Measurements from ENCODE around the gene SIM2.

SIM2 gene

DNA sequence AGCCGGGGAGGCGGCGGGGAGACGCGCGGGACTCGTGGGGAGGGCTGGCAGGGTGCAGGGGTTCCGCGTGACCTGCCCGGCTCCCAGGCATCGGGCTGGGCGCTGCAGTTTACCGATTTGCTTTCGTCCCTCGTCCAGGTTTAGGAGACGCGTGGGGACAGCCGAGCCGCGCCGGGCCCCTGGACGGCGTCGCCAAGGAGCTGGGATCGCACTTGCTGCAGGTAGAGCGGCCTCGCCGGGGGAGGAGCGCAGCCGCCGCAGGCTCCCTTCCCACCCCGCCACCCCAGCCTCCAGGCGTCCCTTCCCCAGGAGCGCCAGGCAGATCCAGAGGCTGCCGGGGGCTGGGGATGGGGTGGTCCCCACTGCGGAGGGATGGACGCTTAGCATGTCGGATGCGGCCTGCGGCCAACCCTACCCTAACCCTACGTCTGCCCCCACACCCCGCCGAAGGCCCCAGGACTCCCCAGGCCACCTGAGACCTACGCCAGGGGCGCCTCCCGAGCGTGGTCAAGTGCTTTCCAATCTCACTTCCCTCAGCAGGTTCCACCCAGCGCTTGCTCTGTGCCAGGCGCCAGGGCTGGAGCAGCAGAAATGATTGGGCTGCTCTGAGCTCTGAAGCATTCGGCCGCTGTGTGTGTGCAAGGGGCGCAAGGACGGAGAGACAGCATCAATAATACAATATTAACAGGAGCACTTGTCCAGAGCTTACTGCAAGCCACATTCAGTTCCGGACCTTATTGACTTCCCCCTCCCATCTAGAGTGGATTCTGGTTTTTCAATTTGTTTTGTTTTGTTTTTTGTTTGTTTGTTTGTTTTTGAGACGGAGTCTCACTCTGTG is 10.3 kb downstream of the SIM2 start:
- TF ChIP-seq, protein P1, sequence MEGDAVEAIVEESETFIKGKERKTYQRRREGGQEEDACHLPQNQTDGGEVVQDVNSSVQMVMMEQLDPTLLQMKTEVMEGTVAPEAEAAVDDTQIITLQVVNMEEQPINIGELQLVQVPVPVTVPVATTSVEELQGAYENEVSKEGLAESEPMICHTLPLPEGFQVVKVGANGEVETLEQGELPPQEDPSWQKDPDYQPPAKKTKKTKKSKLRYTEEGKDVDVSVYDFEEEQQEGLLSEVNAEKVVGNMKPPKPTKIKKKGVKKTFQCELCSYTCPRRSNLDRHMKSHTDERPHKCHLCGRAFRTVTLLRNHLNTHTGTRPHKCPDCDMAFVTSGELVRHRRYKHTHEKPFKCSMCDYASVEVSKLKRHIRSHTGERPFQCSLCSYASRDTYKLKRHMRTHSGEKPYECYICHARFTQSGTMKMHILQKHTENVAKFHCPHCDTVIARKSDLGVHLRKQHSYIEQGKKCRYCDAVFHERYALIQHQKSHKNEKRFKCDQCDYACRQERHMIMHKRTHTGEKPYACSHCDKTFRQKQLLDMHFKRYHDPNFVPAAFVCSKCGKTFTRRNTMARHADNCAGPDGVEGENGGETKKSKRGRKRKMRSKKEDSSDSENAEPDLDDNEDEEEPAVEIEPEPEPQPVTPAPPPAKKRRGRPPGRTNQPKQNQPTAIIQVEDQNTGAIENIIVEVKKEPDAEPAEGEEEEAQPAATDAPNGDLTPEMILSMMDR (IDR thresholded peaks at IDR 0.05; ENCODE audit: low read depth, low read length, missing control alignments), result no peak
- H3K4me3 ChIP-seq (replicated peaks; ENCODE audit: low read depth, low read length), result no peak overlapping the region
- no peak for DNase-seq (ENCODE audit: extremely low read depth, low read depth)

DNA sequence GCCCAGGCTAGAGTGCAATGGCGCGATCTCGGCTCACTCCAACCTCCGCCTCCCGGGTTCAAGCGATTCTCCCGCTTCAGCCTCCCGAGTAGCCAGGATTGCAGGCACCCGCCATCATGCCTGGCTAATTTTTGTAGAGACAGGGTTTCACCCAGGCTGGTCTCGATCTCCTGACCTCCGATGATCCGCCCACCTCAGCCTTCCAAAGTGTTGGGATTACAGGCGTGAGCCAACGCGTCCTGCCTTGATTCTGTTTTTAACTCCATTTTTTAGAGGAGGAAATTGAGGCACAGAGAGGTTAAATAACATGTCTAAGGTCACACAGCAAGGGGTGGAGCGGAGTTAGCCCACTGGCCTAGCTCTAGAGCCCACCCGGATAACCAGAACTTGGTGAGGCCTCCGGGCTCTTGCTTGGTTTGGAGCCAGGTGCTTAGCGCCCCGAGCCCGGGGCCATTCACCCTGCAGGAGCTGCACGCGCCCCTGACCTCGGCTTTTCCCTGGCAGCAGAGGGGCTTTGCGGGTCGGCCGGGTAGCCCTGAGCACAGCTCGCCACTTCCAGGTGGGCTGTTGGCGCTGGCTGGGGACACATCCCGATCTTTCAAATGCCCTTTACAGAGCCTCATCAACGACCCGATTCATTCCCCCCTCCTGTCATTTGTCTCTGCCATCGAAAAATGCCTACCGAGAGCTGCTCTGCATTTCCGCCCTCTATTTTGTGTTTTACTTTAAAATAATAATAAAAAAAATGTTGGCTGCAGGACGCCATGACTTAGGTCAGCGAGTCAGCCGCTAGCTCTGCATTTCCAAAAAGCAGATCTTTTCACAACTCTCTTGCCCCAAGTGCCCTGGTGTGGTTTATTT is 11.2 kb downstream of the SIM2 start:
- no peak overlapping the region for H3K4me3 ChIP-seq (replicated peaks; ENCODE audit: low read depth, low read length)
- no peak for DNase-seq (ENCODE audit: extremely low read depth, low read depth)
- TF ChIP-seq, protein P1 (IDR thresholded peaks at IDR 0.05; ENCODE audit: low read depth, low read length, missing control alignments), result no peak

DNA sequence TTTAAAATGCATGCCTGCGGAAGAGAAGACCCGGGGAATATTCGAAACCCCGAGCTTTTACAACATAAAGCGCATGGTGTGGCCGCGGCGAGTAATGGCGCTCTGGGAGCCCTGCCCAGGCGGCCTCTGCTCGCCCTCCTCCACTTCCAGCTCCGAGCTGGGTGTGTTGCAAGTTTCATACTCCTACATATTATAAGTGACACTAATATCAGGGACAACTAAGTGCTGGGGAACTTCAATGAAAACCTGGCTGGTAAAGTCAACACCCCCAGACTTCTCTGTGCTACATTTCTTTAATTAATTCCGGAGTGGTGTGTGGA is 11.8 kb downstream of the SIM2 start:
- no peak for DNase-seq (ENCODE audit: extremely low read depth, low read depth)
- no peak overlapping the region for H3K4me3 ChIP-seq (replicated peaks; ENCODE audit: low read depth, low read length)
- TF ChIP-seq, protein P1 (IDR thresholded peaks at IDR 0.05; ENCODE audit: low read depth, low read length, missing control alignments), result no peak

DNA sequence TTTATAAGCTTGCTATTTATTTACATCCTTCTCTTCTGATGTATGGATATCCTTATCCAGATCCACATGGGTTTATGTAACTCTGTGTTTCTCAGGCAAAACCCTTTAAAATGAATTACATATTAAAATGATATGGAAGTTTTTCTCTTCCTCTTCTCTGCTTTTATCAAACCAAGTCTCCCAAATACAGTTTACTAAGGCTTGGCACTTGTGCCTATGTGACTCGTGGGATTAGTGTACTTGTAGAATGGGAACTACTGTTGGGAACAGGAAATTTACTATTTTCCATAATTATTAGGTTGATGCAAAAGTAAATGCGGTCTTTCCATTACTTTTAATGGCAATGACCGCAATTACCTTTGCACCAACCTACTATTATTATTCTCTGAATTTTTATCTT is 14.8 kb downstream of the SIM2 start:
- DNase-seq (ENCODE audit: extremely low read depth, low read depth), result no peak
- H3K4me3 ChIP-seq (replicated peaks; ENCODE audit: low read depth, low read length), result no peak overlapping the region
- TF ChIP-seq, protein P1 (IDR thresholded peaks at IDR 0.05; ENCODE audit: low read depth, low read length, missing control alignments), result no peak

DNA sequence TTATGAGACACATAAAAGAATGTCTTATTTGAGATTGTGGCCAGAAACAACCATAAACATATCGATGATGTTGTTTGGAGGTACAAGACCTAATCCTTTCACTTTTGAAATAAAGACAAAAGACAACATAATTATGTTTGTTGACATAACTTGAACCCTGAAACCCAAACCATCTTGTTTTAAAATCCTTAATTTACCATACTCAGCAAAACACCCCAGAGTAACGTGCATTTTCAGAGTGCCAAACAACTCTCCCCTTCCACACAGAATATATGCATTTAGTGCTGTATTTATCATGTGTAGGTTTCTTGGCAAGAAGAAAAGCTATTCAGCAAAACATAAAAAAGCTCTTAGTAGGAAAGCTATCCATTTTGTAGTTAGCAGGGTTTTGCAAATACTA is 17.5 kb downstream of the SIM2 start:
- TF ChIP-seq, protein P1 (IDR thresholded peaks at IDR 0.05; ENCODE audit: low read depth, low read length, missing control alignments), result no peak
- H3K4me3 ChIP-seq (replicated peaks; ENCODE audit: low read depth, low read length), result no peak overlapping the region
- no peak for DNase-seq (ENCODE audit: extremely low read depth, low read depth)

DNA sequence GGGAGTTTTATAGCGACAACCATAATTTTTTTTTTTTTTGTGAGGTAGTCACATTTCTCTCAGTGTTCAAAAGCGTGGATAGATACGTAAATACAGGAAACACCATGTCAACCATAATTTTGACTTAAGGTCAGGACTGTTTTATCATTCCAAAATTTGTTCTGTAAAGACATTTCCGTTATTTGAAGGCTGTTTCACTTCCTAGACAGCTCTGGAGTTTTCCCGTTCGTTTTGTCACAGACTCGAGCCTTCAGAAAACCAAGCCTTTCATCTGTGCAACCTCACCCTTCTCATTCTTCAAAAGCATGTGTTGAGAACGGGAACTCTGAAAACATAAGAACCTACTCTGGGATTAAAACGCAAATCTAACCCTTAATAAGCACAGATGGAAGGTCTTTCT is 17.9 kb downstream of the SIM2 start:
- no peak overlapping the region for H3K4me3 ChIP-seq (replicated peaks; ENCODE audit: low read depth, low read length)
- DNase-seq (ENCODE audit: extremely low read depth, low read depth), result no peak
- TF ChIP-seq, protein P1 (IDR thresholded peaks at IDR 0.05; ENCODE audit: low read depth, low read length, missing control alignments), result no peak

All from HFF-Myc (cell line).